ENCODE measurements around the gene NKIRAS1.
"Not testable (repeated sequence)": the region's sequence is repeated elsewhere in the genome, so short reads cannot be mapped to it uniquely, and the experiment has no call there.

Gene NKIRAS1

GRCh38 chr3:23875113-23875725 is 41.6 kb downstream of the NKIRAS1 start:
- no peak for DNase-seq (ENCODE audit: low read depth)
- in situ Hi-C loops (cut with HindIII; ENCODE audit: low sequenced_read_pairs) = no loop called here
- H3K4me3 ChIP-seq (ENCODE audit: low read depth, low read length) = no peak overlapping the region
- TF ChIP-seq CTCF (IDR thresholded peaks at IDR 0.05; ENCODE audit: low read depth, low read length, missing control alignments) = no peak

- H3K4me3 ChIP-seq (ENCODE audit: low read depth, low read length) = no peak overlapping the region
- TF ChIP-seq CTCF (IDR thresholded peaks at IDR 0.05; ENCODE audit: low read depth, low read length, missing control alignments) = no peak
- in situ Hi-C loops (cut with HindIII; ENCODE audit: low sequenced_read_pairs) = no loop called here
- peak; percentile 26 for DNase-seq (ENCODE audit: low read depth)
Observed at GRCh38 chr3:23874359-23875112, 42.3 kb downstream of the NKIRAS1 start.

- no peak for TF ChIP-seq CTCF (IDR thresholded peaks at IDR 0.05; ENCODE audit: low read depth, low read length, missing control alignments)
- in situ Hi-C loops (cut with HindIII; ENCODE audit: low sequenced_read_pairs) = no loop called here
- no peak for DNase-seq (ENCODE audit: low read depth)
- no peak overlapping the region for H3K4me3 ChIP-seq (ENCODE audit: low read depth, low read length)
Observed at GRCh38 chr3:23873941-23874340, 42.8 kb downstream of the NKIRAS1 start.

- TF ChIP-seq CTCF (IDR thresholded peaks at IDR 0.05; ENCODE audit: low read depth, low read length, missing control alignments) = no peak
- in situ Hi-C loops (cut with HindIII; ENCODE audit: low sequenced_read_pairs) = no loop called here
- no peak overlapping the region for H3K4me3 ChIP-seq (ENCODE audit: low read depth, low read length)
- no peak for DNase-seq (ENCODE audit: low read depth)
Observed at GRCh38 chr3:23872330-23872729, 44.5 kb downstream of the NKIRAS1 start.

GRCh38 chr3:23871361-23871760 is 45.4 kb downstream of the NKIRAS1 start:
- in situ Hi-C loops (cut with HindIII; ENCODE audit: low sequenced_read_pairs); DNase-seq (ENCODE audit: low read depth); H3K4me3 ChIP-seq (ENCODE audit: low read depth, low read length): not testable (repeated sequence)

GRCh38 chr3:23870663-23871043 is 46.1 kb downstream of the NKIRAS1 start:
- in situ Hi-C loops (cut with HindIII; ENCODE audit: low sequenced_read_pairs); H3K4me3 ChIP-seq (ENCODE audit: low read depth, low read length); DNase-seq (ENCODE audit: low read depth): not testable (repeated sequence)

- TF ChIP-seq CTCF (IDR thresholded peaks at IDR 0.05; ENCODE audit: low read depth, low read length, missing control alignments) = no peak
- no peak for DNase-seq (ENCODE audit: low read depth)
- H3K4me3 ChIP-seq (ENCODE audit: low read depth, low read length) = no peak overlapping the region
- in situ Hi-C loops (cut with HindIII; ENCODE audit: low sequenced_read_pairs) = no loop called here
Observed at GRCh38 chr3:23869977-23870662, 46.7 kb downstream of the NKIRAS1 start.

All from astrocyte of the cerebellum (primary cell).